Measurements from ENCODE around the gene COQ8B.

Gene COQ8B

GRCh38 chr19:40750058-40750873 lies 33.6 kb upstream of the COQ8B start, which contains the start of gene ACTMAP:
Gene ACTMAP, minus strand, starts transcription at chr19:40750477. Its CDS starts 674 bp downstream, at chr19:40749803.
- TF ChIP-seq CTCF (IDR thresholded peaks at IDR 0.05; ENCODE audit: low read depth, low read length) = no peak
- peak within 1 kb of the TSS; percentile 77 to 89 for H3K4me3 ChIP-seq (replicated peaks in 1 of 2; ENCODE audit: low read depth in 2 of 2, low read length in 2 of 2)
- DNase-seq (ENCODE audit: low read depth in 2 of 2) = peak; percentile 100

DNA sequence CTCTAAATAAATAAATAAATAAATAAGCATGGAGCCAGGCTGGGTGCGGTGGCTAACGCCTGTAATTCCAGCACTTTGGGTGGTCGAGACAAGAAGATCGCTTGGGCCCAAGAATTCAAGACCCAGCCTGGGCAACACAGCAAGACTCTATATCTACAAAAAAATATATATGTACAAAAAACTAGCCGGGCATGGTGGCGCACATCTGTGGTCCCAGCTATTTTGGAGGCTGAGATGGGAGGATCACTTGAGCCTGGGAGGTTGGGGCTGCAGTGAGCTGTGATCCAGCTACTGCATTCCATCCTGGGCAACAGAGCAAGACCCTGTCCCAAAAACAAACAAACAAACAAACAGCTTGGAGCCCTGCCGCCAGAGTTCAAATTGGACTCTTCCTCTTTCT lies 30.9 kb upstream of the COQ8B start:
- no peak for DNase-seq (ENCODE audit: low read depth in 2 of 2)
- no peak overlapping the region for H3K4me3 ChIP-seq (replicated peaks in 1 of 2; ENCODE audit: low read depth in 2 of 2, low read length in 2 of 2)
- no peak for TF ChIP-seq CTCF (IDR thresholded peaks at IDR 0.05; ENCODE audit: low read depth, low read length)

- peak; percentile 55 to 78 for DNase-seq (ENCODE audit: low read depth in 2 of 2)
- no peak overlapping the region for H3K4me3 ChIP-seq (replicated peaks in 1 of 2; ENCODE audit: low read depth in 2 of 2, low read length in 2 of 2)
- TF ChIP-seq CTCF (IDR thresholded peaks at IDR 0.05; ENCODE audit: low read depth, low read length) = no peak
These were observed 28.7 kb upstream of the COQ8B start for GRCh38 chr19:40745402-40745780.

DNA sequence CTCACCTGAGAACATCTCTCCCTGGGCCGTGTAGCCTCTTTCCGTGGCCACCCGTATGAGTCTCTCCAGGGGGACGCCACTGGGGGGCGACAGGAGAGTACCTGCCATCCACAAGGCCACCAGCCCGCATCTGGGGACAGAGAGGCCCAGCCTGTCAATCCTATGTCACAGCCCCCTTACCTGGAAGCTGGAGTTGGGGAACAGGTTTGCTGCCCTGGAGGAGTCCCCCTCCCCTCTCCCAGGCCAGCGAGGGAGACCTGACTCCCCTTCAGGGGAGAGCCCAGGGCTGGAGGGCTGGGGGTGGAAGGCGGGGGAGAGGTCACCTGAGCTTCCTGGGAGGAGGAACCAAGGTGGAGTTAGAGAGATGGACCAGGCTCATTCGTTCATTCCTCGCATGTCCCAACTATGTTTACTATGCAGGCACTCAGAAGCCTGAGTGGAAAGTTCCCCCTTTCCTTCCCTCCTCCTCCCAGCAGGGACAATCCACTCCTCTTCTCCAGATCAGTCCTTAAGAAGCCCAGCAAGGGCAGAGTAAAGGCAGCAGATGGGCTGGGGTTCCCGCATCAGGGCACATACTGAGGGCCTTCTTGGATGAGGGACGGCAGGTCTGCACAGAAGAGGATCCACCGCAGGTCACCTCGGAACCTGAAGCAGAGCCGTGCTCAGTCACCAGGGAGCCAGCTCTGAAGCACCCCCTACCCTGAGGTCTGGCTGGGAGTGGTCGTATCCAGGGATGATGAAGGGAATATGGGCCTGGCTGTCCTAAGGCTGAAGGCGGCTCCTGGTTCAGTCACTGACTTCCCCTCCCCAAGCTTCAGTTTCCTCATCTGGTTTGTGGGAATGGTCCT lies 28.1 kb upstream of the COQ8B start:
- no peak for DNase-seq (ENCODE audit: low read depth in 2 of 2)
- TF ChIP-seq CTCF (IDR thresholded peaks at IDR 0.05; ENCODE audit: low read depth, low read length) = no peak
- no peak overlapping the region for H3K4me3 ChIP-seq (replicated peaks in 1 of 2; ENCODE audit: low read depth in 2 of 2, low read length in 2 of 2)

DNA sequence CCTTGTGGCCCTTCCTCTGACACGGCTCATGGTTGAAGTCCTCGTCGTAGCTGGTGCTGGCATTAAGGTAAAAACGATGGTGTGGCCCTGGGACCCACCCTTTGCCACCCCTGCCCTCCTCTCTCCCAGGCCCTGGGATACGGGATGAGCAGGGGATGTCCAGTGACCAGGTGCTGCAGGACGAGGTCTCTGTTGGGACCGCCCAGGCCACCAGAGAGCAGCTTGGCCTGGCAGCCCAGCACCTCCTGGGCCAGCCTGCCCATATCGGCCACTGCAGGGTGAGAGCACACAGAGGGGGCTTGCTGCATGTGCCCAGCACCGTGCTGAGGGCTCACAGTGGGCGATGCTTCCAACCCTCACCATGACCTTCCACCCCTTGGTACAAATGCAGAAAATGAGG lies 27.2 kb upstream of the COQ8B start:
- H3K4me3 ChIP-seq (replicated peaks in 1 of 2; ENCODE audit: low read depth in 2 of 2, low read length in 2 of 2) = no peak overlapping the region
- TF ChIP-seq CTCF (IDR thresholded peaks at IDR 0.05; ENCODE audit: low read depth, low read length) = no peak
- no peak for DNase-seq (ENCODE audit: low read depth in 2 of 2)

GRCh38 chr19:40742886-40743285 lies 26.2 kb upstream of the COQ8B start:
- TF ChIP-seq CTCF (IDR thresholded peaks at IDR 0.05; ENCODE audit: low read depth, low read length) = no peak
- no peak for DNase-seq (ENCODE audit: low read depth in 2 of 2)

More at GRCh38 chr19:40742886-40743285, 26.2 kb upstream of the COQ8B start:
- H3K4me3 ChIP-seq (replicated peaks in 1 of 2; ENCODE audit: low read depth in 2 of 2, low read length in 2 of 2) = no peak overlapping the region

Measured in cardiac fibroblast (primary cell).